HEK293T (cell line): Measurements from ENCODE around the gene GBGT1.

Experiments used
- BHLHE40 ChIP-seq: fragments of 450-650 bp; IDR thresholded peaks from 2 replicates; pipeline ENCODE4 v1.6.1; 2016; ENCODE audit warnings: mild to moderate bottlenecking, moderate library complexity, borderline replicate concordance
- ELF4 ChIP-seq: fragments of 450-650 bp; IDR thresholded peaks from 2 replicates; pipeline ENCODE4 v1.6.1; 2017; ENCODE audit warnings: antibody characterized with exemption
- FOXM1 ChIP-seq: fragments of 450-650 bp; IDR thresholded peaks from 2 replicates; pipeline ENCODE4 v1.6.1; 2017; ENCODE audit warnings: mild to moderate bottlenecking, borderline replicate concordance
- HDGF ChIP-seq: fragments of 450-650 bp; IDR thresholded peaks from 2 replicates; pipeline ENCODE4 v1.6.1; 2017; ENCODE audit warnings: antibody characterized with exemption, borderline replicate concordance
- L3MBTL2 ChIP-seq: fragments of 450-650 bp; conservative IDR thresholded peaks from 2 replicates; pipeline ENCODE4 v1.6.1; 2016; ENCODE audit warnings: mild to moderate bottlenecking
- LEF1 ChIP-seq: fragments of 450-650 bp; IDR thresholded peaks from 2 replicates; pipeline ENCODE4 v1.6.1; 2017; ENCODE audit warnings: mild to moderate bottlenecking, borderline replicate concordance
- NFRKB ChIP-seq: fragments of 450-650 bp; IDR thresholded peaks from 2 replicates; pipeline ENCODE4 v1.6.1; 2016; ENCODE audit warnings: mild to moderate bottlenecking, moderate library complexity
- PKNOX1 ChIP-seq: fragments of 450-650 bp; IDR thresholded peaks from 2 replicates; pipeline ENCODE4 v1.6.1; 2016
- SP1 ChIP-seq: fragments of 450-650 bp; IDR thresholded peaks from 2 replicates; pipeline ENCODE4 v1.6.1; 2017
- TARDBP ChIP-seq: fragments of 450-650 bp; IDR thresholded peaks from 2 replicates; pipeline ENCODE4 v1.6.1; 2016

- TF ChIP-seq SP1 = no peak
- no peak for TF ChIP-seq PKNOX1
- TF ChIP-seq HDGF = no peak
- no peak for TF ChIP-seq BHLHE40
- no peak for TF ChIP-seq LEF1
- no peak for TF ChIP-seq NFRKB
- no peak for TF ChIP-seq L3MBTL2
- no peak for TF ChIP-seq FOXM1
- TF ChIP-seq ELF4 = no peak
- no peak for TF ChIP-seq TARDBP
Measured at GRCh38 chr9:133169102-133169501, 5.4 kb upstream of the GBGT1 start.
